ENCODE measurements around the gene MIEF1. TPM values are rescaled to one million over a fixed set of nuclear protein-coding genes. Genes with fewer than 3 reads are reported as not detected.
"Not testable (repeated sequence)": the region's sequence is repeated elsewhere in the genome, so short reads cannot be mapped to it uniquely, and the experiment has no call there.

The MIEF1 gene
- total RNA-seq, 1 experiment from 2014 or later, result 10.6 TPM

- no peak for DNase-seq (ENCODE audit: low read depth)
Measured at GRCh38 chr22:39489094-39490068, 12.7 kb upstream of the MIEF1 start.

GRCh38 chr22:39490135-39490798, 11.8 kb upstream of the MIEF1 start:
- DNase-seq (ENCODE audit: low read depth), result peak; percentile 72

- no peak for DNase-seq (ENCODE audit: low read depth)
Measured at GRCh38 chr22:39490966-39491680, 11.0 kb upstream of the MIEF1 start.

GRCh38 chr22:39491696-39492095, 10.4 kb upstream of the MIEF1 start:
- no peak for DNase-seq (ENCODE audit: low read depth)

- no peak for DNase-seq (ENCODE audit: low read depth)
Measured at GRCh38 chr22:39492186-39492585, 9.9 kb upstream of the MIEF1 start.

GRCh38 chr22:39493759-39494158, 8.3 kb upstream of the MIEF1 start:
- DNase-seq (ENCODE audit: low read depth), result peak; percentile 72

- no peak for DNase-seq (ENCODE audit: low read depth)
Measured at GRCh38 chr22:39494471-39495120, 7.5 kb upstream of the MIEF1 start.

GRCh38 chr22:39496131-39496838, 5.8 kb upstream of the MIEF1 start:
- peak; percentile 59 for DNase-seq (ENCODE audit: low read depth)

- DNase-seq (ENCODE audit: low read depth), result no peak
Measured at GRCh38 chr22:39497429-39497828, 4.7 kb upstream of the MIEF1 start.

GRCh38 chr22:39498368-39498767, 3.7 kb upstream of the MIEF1 start:
- DNase-seq (ENCODE audit: low read depth), result no peak

- no peak for DNase-seq (ENCODE audit: low read depth)
Measured at GRCh38 chr22:39498802-39499201, 3.3 kb upstream of the MIEF1 start.

GRCh38 chr22:39500101-39500500, 2.0 kb upstream of the MIEF1 start:
- no peak for DNase-seq (ENCODE audit: low read depth)

GRCh38 chr22:39501644-39502108, 414 bp upstream of the MIEF1 start:
- no peak for DNase-seq (ENCODE audit: low read depth)

GRCh38 chr22:39502789-39503409, 809 bp downstream of the MIEF1 start:
- DNase-seq (ENCODE audit: low read depth), result peak; percentile 21

GRCh38 chr22:39503630-39504029, 1.5 kb downstream of the MIEF1 start:
- DNase-seq (ENCODE audit: low read depth), result no peak

- no peak for DNase-seq (ENCODE audit: low read depth)
Measured at GRCh38 chr22:39504071-39504470, 2.0 kb downstream of the MIEF1 start.

- not testable (repeated sequence) for DNase-seq (ENCODE audit: low read depth)
Measured at GRCh38 chr22:39507021-39507420, 4.9 kb downstream of the MIEF1 start.

GRCh38 chr22:39508393-39508792, 6.3 kb downstream of the MIEF1 start:
- no peak for DNase-seq (ENCODE audit: low read depth)

- DNase-seq (ENCODE audit: low read depth), result no peak
Measured at GRCh38 chr22:39510529-39511149, 8.5 kb downstream of the MIEF1 start.

GRCh38 chr22:39511226-39511625, 9.1 kb downstream of the MIEF1 start:
- DNase-seq (ENCODE audit: low read depth), result no peak
